ENCODE data around the gene PIK3AP1. TPM values are rescaled to one million over a fixed set of nuclear protein-coding genes. Genes with fewer than 3 reads are reported as not detected.

PIK3AP1 gene
- total RNA-seq, 1 experiment from 2014 or later: 1.7 TPM

DNA sequence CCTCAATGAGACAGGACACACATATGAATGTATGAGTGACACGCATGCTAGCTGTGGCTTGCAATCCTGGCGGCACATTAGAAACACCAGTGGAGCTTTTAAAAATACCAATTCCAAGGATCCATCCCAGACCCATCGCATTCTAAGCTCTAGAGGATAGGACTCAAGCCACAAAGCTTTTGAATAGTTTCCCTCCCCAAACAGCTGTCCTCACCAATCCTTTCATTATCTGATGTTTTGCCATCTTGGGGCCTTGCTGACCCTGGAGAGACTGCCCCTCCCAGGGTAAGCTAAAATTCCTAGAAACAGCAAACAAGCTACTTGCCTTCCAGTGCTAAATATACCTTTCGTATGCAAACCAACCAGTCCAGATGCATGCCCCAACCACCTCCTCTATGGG, 124.6 kb downstream of the PIK3AP1 start:
- no peaks in the 10 kb centered on the region for H3K9me2 ChIP-seq (ENCODE audit: insufficient read depth)
- BruUV-seq (replicated peaks): no TSS peak
- H3F3A ChIP-seq (ENCODE audit: insufficient read depth, low read depth): no peaks in the 10 kb centered on the region
- H3K4me3 ChIP-seq: no peak overlapping the region
- H3K36me3 ChIP-seq (ENCODE audit: low read depth): no peaks in the 10 kb centered on the region
- intact Hi-C loops (cut with micrococcal nuclease; ENCODE audit: unreplicated experiment): no loop called here
- H3K27ac ChIP-seq: no peak overlapping the region
- H4K20me1 ChIP-seq (ENCODE audit: insufficient read depth): no peaks in the 10 kb centered on the region
- no peaks in the 10 kb centered on the region for H3K9me3 ChIP-seq (ENCODE audit: insufficient read depth, low read depth)
- POLR2A ChIA-PET (ENCODE audit: unreplicated experiment): no interaction called here
- H3K4me1 ChIP-seq (replicated peaks; ENCODE audit: insufficient read depth): no peaks in the 10 kb centered on the region
- DNase-seq: no peak
- TF ChIP-seq CTCF (conservative IDR thresholded peaks at IDR 0.05) (no peak), EZH2 (IDR thresholded peaks at IDR 0.05; ENCODE audit: low read depth) (no peak)
- H3K4me2 ChIP-seq: no peak overlapping the region
- peaks cover 7% of the 10 kb centered on the region; the same call in 1 of the 2 replicates for H3K27me3 ChIP-seq (ENCODE audit: insufficient read depth, low read depth)
- no peak overlapping the region for H2AFZ ChIP-seq
- H3K79me2 ChIP-seq (ENCODE audit: low read depth): no peaks in the 10 kb centered on the region
- CTCF ChIA-PET: no interaction called here

GRCh38 chr10:96591946-96592345, 128.4 kb downstream of the PIK3AP1 start:
- Histone ChIP-seq H3K4me3 (no peak overlapping the region), H3K9me3 (ENCODE audit: insufficient read depth, low read depth) (no peaks in the 10 kb centered on the region), H3K27ac (no peak overlapping the region), H3K36me3 (ENCODE audit: low read depth) (no peaks in the 10 kb centered on the region), H3K4me2 (no peak overlapping the region), H3K9me2 (ENCODE audit: insufficient read depth) (no peaks in the 10 kb centered on the region), H3F3A (ENCODE audit: insufficient read depth, low read depth) (peaks cover 8% of the 10 kb centered on the region; the same call in 1 of the 2 replicates), H3K27me3 (ENCODE audit: insufficient read depth, low read depth) (no peaks in the 10 kb centered on the region), H4K20me1 (ENCODE audit: insufficient read depth) (no peaks in the 10 kb centered on the region), H2AFZ (no peak overlapping the region), H3K4me1 (replicated peaks; ENCODE audit: insufficient read depth) (peaks cover 21% of the 10 kb centered on the region), H3K79me2 (ENCODE audit: low read depth) (no peaks in the 10 kb centered on the region)
- ChIA-PET POLR2A (ENCODE audit: unreplicated experiment) (no interaction called here), CTCF (no interaction called here)
- BruUV-seq (replicated peaks): no TSS peak
- intact Hi-C loops (cut with micrococcal nuclease; ENCODE audit: unreplicated experiment): no loop called here
- TF ChIP-seq EZH2 (IDR thresholded peaks at IDR 0.05; ENCODE audit: low read depth) (no peak), CTCF (conservative IDR thresholded peaks at IDR 0.05) (no peak)
- no peak for DNase-seq

- Histone ChIP-seq H2AFZ (no peak overlapping the region), H3K36me3 (ENCODE audit: low read depth) (no peaks in the 10 kb centered on the region), H3K27ac (no peak overlapping the region), H3K4me1 (replicated peaks; ENCODE audit: insufficient read depth) (peaks cover 30% of the 10 kb centered on the region), H4K20me1 (ENCODE audit: insufficient read depth) (peaks cover 20% of the 10 kb centered on the region), H3K27me3 (ENCODE audit: insufficient read depth, low read depth) (no peaks in the 10 kb centered on the region), H3K79me2 (ENCODE audit: low read depth) (peaks cover 27% of the 10 kb centered on the region), H3K9me3 (ENCODE audit: insufficient read depth, low read depth) (no peaks in the 10 kb centered on the region), H3K4me3 (no peak overlapping the region), H3K9me2 (ENCODE audit: insufficient read depth) (no peaks in the 10 kb centered on the region), H3F3A (ENCODE audit: insufficient read depth, low read depth) (peaks cover 8% of the 10 kb centered on the region; the same call in 1 of the 2 replicates), H3K4me2 (peak overlapping the region; percentile 89)
- POLR2A ChIA-PET (ENCODE audit: unreplicated experiment): interaction anchor here (0.5 kb wide), 1 partner anchor 275 kb away, joined by 4 read pairs; no protein-coding TSS in a partner anchor
- peak in 1 of 2 experiments; percentile 76 for DNase-seq
- CTCF ChIA-PET: no interaction called here
- BruUV-seq (replicated peaks): no TSS peak
- TF ChIP-seq CTCF (conservative IDR thresholded peaks at IDR 0.05) (no peak), EZH2 (IDR thresholded peaks at IDR 0.05; ENCODE audit: low read depth) (no peak)
- intact Hi-C loops (cut with micrococcal nuclease; ENCODE audit: unreplicated experiment): loop anchor here (5.0 kb wide), 2 partner anchors 43 to 243 kb away; partner anchors contain the start of gene LCOR
Measured at GRCh38 chr10:96588616-96589419, 131.5 kb downstream of the PIK3AP1 start.
